ENCODE measurements around the gene CORO1C.
"Not testable (repeated sequence)": the region's sequence is repeated elsewhere in the genome, so short reads cannot be mapped to it uniquely, and the experiment has no call there.

The CORO1C gene

DNA sequence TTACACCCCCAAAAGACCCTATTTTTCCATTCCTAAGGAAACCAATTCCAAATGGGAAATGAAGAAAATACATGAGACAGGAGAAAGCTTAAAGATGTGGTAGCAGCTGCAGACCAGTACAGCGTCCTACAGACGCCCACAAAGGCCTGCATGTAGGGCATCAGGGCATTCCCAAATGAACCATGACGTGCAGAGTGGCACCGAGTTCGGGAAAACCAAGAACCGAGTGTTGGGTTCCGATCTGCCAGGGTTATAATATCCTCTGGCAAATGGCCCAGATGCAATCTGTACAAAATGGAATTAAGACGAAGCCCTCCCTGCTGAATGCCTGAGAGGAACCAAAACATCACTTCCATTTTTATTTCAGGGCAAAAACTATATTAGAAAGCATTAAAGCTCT, 63.3 kb downstream of the CORO1C start:
- DNase-seq: no peak

DNA sequence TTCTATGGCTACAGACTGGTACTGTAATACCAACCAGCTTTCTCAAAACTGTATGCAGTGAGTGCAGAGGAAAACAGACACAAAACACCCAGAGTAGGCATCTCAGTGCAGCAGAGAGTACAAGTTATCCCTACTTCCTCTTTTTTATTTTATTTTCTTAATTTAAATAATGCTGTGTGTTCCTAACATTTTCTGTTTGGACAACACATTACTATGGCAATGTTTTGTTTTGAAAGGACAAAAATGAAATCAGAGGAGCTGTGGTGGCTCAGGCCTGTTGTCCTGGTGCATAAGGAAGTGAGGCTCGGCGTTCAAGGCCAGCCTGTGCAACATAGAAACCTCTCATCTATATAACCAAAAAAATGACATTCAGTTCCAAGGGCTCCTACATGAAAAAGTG, 64.0 kb downstream of the CORO1C start:
- no peak for DNase-seq

DNA sequence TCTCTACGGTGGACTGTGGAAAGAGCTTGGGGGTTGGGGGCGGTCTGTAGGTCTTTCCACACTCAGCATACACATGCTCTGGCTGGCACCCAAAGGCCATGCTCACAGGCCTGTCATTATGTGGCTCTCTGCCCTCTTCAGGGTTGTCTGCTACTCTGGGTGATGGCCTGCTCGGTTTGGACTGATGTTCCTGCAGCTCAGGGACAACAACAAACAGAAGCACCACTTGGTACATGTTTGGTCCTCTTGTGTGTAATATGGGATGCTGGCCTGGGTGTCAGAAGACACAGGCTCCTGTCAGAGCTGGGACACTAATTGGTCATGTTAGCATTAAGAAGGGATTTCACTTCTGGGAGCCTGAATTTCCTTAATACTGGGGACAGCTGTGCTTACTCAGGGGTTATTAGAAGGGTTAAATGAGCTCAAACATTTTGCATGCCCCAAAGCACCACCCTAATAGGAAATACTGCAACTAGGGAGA, 64.9 kb downstream of the CORO1C start:
- DNase-seq: no peak

DNA sequence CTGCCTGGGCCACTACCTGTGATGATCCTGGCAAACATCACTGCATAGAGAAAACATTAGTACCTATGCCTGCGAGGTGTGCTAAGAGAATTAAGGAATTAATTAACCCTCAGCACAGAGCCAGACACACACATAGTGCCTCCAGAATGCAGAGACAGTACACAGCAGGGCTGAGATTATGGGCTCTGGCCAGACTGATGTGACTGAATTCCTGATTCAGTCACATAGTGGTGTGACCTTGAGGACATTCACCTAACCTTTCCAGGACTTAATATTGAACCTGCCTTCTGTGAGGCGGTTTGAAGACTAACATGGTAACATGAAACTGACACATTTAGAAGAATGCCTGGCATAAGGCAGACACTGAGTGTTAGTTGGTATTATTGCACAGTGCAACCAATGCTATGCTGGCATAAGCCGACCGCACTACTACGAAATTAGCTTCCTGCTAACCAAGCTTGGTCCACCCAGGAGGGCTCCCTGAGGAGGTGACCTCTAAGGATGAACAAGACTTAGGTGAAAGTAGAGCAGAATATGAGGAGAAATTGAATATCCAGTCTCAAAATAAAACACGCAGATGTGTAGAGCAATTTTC, 65.6 kb downstream of the CORO1C start:
- DNase-seq: no peak

DNA sequence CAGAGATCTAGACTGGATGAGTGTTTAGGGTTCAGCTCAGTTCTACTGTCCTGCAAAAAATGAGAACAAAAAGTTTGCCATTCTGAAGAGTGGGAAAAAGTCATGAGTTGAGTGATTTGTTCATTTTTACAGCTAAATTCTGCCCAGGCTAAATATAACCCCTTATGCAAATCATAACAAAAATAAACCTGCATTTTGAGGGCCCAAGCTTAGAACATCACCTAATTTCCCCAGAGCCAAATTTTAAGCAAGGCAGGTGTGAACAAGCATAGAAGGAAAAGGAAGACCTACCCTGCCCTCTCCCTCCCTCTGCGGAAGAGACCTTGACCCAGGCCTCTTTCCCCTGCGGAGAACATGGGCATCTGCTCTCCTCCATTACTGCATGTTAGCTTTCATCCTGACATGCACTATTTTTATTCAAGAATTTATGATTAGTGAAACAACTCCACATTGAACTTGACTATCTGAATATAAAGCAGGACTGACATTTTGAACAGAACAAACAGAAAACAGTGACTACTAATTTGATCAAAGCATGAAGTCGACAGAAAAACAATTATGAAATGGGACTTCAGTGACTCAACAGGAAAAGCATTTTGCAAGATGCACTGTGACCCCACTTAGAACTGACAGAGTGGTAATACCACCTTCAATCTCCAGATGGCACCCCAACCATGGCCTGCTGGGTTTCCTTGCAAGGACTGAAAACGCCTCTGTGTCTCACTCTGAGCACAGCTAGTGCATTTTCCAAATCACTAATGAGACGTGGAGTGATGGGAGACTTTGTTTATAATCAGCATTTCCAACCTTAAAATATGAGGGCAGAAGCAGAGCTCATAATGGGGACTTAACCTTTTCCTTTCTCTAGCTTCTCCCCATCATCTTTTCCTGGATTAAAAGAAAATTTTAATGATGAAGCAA, 66.7 kb downstream of the CORO1C start:
- peak; percentile 34 for DNase-seq

DNA sequence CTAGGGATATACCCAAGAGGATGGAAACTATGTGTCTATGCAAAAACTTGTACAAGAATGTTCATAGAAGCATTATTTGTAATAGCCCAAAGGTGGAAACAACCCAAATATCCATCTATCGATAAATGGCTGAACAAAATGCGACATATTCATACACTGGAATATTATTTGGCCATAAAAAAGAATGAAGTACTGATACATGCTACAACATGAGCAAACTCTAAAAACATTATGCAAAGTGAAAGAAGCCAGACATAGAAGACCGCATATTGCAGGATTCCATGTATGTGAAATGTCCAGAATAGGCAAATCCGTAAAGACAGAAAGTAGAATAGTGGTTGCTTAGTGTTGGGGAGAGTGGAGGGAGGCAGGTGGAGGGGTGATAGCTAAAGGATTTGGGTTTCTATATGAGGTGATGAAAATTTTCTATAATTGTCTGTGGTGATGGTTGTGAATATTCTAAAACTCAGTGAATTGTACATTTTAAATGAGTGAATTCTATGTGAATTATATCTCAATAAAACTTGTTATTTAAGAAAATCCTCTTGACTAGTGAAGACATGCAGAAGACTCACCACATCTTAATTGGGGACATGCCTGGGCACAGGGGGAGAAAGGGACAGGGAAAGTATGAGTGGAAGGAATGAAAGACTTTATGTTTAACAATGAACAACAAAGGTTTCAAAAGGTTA, 67.8 kb downstream of the CORO1C start:
- DNase-seq: no peak

DNA sequence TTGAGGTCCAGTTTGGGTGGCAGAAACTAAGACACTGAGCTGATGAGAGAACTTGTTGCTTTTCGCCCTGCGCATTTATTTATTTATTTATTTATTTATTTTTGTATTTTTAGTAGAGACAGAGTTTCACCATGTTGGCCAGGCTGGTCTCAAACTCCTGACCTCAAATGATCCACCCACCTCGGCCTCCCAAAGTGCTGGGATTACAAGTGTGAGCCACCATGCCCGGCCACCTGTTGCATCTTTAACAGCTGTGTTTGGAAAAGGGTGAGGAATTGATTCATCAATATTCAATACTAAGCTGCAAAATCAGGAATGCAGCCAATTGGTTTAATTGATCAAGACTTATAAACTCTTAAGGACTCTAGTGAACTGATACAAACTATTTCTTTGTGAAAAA, 73.2 kb downstream of the CORO1C start:
- not testable (repeated sequence) for DNase-seq

DNA sequence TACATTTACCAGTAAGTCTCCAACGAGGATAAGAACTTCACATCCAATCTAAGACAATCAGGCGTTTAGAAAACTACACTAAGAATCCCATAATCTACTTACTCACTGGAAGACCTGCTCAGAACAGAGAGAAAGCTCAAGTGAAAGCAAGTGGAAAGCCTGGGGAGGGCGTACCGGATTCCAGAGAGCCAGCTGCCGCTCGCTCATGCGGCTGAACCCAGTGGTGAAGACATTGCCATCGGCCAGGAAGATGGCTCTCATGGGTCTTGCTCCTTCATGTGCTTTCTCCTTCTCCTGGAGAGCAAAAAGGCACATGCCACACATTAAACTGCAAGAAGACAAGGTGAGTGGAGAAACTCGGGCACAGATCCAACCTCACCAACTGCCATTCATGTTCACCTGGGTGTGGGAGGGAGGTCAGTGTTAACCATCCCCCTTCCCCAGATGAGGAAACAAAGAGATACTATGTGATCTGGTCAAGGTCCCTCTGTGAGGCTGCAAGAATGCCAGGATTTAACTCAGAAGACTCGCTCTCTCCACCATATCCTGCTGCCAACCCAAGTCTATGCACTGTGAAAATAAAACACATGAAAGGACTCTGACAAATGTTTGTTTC, 74.1 kb downstream of the CORO1C start:
- no peak for DNase-seq

DNA sequence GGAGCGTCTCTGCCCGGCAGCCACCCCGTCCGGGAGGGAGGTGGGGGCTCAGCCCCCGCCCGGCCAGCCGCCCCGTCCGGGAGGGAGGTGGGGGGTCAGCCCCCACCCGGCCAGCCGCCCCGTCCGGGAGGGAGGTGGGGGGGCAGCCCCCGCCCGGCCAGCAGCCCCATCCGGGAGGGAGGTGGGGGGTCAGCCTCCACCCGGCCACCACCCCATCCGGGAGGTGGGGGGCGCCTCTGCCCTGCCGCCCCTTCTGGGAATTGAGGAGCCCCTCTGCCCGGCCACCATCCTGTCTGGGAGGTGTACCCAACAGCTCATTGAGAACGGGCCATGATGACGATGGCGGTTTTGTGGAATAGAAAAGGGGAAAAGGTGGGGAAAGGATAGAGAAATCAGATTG, 75.1 kb downstream of the CORO1C start:
- not testable (repeated sequence) for DNase-seq

DNA sequence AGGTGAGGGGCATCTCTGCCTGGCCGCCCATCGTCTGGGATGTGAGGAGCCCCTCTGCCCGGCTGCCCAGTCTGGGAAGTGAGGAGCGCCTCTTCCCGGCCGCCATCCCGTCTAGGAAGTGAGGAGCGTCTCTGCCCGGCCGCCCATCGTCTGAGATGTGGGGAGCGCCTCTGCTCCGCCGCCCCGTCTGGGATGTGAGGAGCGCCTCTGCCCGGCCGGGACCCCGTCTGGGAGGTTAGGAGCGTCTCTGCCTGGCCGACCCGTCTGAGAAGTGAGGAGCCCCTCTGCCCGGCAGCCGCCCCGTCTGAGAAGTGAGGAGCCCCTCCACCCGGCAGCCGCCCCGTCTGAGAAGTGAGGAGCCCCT, 75.5 kb downstream of the CORO1C start:
- DNase-seq: not testable (repeated sequence)

DNA sequence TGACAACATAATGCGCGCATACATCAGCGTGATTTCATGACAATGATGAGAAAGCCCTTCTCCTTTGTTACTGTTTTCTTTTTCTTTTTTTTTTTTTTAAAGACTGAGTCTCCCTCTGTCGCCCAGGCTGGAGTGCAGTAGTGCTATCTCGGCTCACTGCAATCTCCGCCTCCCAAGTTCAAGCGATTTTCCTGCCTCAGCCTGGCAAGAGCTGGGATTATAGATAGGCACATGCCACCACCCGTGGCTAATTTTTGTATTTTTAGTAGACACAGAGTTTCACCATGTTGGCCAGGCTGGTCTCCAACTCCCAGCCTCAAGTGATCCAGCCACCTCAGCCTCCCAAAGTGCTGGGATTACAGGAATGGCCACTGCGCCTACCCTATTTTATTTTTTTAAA, 76.7 kb downstream of the CORO1C start:
- DNase-seq: not testable (repeated sequence)

DNA sequence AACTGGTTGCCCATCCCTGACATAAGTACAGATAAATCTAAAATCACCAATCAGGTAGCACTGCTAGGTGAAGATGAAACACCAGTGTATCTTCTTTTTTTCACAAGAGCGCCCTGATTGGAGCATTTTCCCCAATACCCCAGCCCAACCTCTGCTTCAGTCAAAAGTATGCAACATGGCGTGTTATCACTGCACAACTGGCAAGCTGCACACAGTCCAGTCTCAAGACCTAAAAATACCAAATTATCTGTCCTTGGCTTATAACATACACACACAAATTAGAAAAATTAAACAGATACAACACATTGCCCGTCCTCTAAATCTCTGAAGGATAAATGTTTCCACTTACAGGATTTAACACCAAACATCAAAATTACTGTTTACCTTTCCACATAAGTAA, 77.4 kb downstream of the CORO1C start:
- DNase-seq: no peak

DNA sequence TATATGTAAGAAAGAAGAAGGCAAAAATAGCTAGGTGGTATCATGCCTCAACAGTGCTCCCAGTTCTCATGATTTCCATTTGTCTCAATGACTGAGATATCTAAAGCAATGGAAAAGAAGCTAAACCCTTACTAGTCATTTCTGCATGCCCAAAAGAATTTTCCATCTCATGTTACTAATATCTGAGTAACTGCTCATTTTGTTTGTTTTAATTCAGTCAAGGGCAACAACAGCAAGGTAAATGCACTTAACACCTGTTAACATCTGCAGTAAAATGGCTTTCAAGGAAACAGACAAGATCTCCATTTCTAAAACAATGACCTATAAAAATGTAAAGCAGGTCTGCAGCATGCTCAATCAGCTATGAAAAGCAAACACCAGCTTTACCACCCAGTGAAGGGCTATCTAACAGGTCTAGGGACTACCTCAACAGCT, 78.2 kb downstream of the CORO1C start:
- peak; percentile 78 for DNase-seq

DNA sequence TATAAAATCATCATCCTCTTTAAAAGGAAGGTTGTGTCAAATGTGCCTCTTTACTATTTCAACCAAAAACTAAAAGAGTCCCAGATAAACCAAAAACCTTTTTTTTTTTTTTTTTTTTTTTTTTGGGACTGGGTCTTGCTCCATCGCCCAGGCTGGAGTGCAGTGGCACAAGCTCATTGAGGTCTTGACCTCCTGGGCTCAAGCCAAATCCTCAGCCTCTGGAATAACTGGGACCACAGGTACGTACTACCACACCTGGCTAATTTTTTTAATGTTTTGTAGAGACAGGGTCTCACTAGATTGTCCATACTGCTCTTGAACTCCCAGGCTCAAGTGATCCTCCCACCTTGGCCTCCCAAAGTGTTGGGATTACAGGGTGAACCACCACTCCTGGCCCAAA, 81.2 kb downstream of the CORO1C start:
- no peak for DNase-seq

DNA sequence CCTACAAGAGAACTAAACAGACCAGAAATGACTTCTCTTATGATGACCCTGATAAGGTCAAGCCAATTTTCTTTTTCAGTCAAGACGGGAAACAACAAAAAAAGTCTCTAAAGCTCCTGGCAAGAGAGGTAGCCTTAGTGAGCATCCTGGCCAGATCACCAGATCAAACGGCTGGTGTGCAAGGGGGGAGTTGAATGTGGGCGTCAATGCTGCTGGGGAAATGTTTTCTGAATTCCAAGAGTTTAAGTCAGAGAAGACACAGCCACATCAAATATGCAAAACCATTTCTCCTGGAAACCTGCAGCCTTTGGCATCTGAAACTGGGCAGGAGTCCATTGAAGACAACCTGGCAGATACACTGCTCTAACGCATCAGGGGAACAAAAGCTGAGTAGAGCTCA, 81.6 kb downstream of the CORO1C start:
- no peak for DNase-seq

DNA sequence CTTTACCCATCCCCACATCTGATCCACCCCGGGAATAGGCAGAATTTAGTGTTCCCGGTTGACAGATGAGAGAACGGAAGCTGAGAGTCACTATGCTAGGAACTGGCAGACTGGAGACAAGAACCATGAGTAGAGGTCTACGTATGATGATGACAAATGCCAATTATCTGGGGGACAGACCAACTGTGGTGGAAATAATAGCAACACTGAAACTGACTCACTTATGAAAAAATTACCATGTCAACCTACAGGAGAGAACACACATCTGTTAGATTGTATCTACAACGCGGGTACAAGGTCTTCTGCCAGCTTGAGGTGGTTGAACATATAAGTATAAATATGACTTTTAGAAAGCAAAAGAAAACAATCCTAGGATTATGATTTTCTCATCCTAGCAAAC, 82.2 kb downstream of the CORO1C start:
- no peak for DNase-seq

DNA sequence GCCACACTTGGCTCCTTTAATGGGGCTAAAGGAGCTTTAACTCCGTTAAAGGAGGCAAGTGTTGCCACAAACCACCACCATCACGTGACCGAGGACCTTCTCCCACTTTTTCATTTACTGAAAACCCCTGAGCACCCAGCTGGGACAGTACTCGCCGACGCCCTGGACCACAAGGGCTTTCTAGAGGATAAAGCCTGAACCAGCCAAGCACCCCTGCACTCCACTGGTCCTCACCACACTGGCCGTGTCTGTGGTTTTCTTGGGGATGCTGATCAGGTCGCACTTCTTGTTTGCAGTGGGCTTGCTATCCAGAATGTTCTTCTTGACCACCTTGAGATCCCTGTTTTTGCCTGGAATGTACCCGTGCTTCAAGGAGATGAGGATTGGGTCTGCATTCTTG, 82.9 kb downstream of the CORO1C start:
- no peak for DNase-seq

DNA sequence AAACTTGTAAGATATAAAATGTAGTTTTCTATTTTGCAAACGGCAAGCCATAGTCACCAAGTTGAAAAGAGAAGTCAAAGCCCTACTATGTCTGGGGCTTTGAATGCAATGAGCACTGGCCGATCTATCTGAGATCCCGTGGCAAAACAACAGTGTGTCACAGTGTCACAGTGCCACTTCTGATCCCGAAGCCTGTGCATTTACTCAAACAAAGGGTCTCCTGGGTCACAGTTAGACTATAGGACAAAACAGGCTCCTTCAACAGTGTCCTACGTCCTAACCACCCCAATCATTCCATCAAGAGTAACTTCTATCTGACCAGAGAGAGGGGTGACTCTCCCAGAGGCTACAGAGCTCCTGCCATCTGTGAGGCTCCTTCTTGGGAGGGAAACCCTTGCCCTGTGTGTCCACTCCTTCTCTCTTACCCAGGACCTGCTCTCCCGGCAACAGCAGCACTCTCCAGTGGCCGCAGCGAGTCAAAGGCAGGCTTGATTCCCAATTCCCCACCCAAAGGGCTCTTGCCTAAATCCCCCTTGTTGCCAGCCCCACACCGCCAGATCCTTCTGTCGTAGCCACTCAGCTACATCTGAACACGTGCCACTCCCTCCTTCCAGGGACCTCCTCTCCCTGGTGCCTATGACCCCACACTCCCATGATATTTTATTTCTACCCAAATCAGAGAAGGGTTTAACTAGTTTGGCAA, 83.6 kb downstream of the CORO1C start:
- DNase-seq: no peak

DNA sequence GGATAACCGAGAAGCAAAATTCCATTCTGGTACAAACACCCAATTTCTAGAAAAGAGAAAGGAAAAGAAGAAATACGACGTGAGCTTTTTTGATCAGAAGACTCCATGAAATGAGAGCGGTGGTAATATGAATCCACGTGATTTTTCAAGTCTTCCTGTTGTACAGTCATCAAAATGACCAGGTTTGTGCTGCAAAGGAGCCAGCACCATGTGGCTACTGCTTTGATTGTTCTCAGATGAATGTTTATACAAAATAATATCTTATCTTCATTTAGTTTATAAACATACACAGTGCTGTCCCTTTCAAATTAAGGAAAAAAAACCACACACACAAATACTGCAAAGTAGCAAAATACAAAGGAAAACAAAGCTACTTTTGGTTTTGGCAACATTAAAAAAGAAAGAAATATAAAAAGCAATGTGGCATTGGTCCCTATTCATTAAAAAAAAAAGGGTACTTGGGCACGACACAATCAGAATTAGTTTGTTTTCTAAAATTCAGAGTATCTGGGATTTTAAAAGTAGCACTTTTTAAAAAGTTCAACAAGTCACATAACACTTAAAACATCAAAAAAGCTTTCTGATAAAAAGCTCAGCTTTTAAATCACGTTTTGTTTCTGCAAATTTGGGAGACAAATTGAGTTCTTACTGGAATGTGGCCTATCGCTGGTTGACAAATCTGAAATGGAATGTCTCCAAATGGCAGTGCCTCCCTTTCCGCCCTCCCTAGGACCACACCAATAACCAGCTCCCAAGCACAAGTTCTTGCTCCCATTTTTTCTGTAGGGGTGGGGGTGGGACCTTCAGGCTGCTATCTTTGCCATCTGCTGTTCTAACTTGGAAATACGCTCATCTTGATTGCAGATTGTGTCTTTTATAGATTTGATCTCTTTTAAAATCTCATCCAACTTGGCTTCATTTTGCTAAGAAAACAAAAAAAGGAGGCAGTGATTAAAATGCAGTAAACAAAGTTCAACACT, 84.4 kb downstream of the CORO1C start:
- DNase-seq: no peak

DNA sequence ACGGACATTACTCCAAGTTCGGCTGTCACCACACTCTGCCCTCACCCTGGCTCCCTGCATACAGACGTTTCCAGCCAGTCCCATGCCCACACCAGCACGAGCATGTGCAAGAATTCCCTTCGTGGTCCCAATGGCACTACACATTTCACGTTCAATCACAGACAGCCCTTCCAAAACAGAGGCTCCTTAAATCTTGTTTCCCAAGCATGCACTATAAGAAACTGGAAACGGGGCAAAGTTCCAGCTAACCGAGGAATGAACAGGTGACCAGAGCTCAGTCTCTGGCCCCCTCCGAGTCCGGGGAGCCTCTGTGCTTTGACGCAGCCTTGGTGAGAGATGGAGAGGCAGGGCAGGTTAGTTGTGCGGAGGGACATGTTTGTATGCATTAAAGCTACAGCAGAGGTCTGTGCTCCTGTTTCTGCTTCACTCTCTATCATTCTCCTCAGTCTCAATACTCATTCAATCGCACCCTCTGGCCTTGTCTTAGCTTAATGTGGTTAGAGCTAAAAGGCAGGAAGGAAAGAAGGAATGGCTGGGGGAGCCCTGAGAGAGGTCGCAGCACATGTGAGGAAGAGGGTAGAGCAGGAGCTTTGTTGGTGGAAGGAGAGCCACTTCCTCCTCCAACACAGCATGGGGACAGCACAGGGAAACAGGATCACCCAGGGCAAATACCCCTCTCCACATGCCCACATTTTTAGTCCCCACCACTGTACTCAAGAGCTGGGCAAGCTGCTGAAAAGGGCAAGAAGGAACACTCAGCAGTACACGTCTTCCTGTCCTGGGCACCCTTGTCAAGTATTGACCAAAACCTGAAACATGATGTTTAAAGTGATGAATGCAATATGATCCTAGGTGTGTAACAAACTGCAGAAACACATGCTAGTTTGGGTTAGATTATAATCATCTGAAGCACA, 85.4 kb downstream of the CORO1C start:
- no peak for DNase-seq

DNA sequence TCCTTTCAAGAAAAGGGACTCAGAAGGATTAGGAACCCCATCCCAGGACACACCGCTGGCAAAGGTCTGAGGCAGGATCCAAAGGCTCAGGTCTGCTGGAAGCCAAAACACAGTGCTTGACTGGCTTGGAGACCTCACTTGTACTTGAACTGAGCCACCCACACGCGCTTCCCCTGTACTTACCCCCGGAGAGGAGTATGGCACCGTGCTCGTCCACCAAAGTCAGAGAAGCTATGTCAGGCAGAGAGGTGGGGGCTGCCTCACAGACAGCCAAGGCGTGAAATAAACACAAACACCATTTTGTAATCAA, 86.6 kb downstream of the CORO1C start:
- DNase-seq: no peak
